Right atrium auricular region (tissue), 2 donors: ENCODE data around the gene RNF145. TPM values are rescaled to one million over a fixed set of nuclear protein-coding genes. Genes with fewer than 3 reads are reported as not detected.
A peak's percentile ranks its signal among the peaks of the same experiment; 100 is the strongest.

Experiments used
- DNase-seq: peaks from one replicate; pipeline ENCODE4 v3.0.0-alpha.2; 2019; ENCODE audit warnings: low spot score
- H3K27ac ChIP-seq, 2 donors: fragments of 200-600 bp; sonication (generic); 1 replicate in 1 of 2; 2 replicates in 1 of 2; pipeline ENCODE4 v1.5.1; 2016 to 2019
- H3K27me3 ChIP-seq, 2 donors: fragments of 200-600 bp; sonication (generic); one replicate each; pipeline versions ENCODE4 v1.5.1 to v1.6.0; 2017 to 2019
- H3K36me3 ChIP-seq: fragments of 200-600 bp; sonication (generic); one replicate; pipeline ENCODE4 v1.5.1; 2016
- H3K4me1 ChIP-seq, 2 donors: fragments of 200-600 bp; sonication (generic); one replicate each; pipeline versions ENCODE4 v1.5.1 to v1.6.0; 2017 to 2019
- H3K4me3 ChIP-seq, 2 donors: fragments of 200-600 bp; sonication (generic); 1 replicate in 1 of 2; 2 replicates in 1 of 2; pipeline ENCODE4 v1.5.1; 2017 to 2019; ENCODE audit warnings: mild to moderate bottlenecking in 1 of 2, moderate library complexity in 1 of 2
- H3K9me3 ChIP-seq, 2 donors: fragments of 200-600 bp; sonication (generic); one replicate each; pipeline ENCODE4 v1.5.1; 2019
- CTCF ChIP-seq, 2 donors: fragments of 200-600 bp; sonication (generic); IDR thresholded peaks; one replicate each; pipeline ENCODE4 v1.5.1; 2019; ENCODE audit warnings: antibody characterized with exemption in 2 of 2
- total RNA-seq, 2 donors: library from RNA; depleted of rRNA; stranded (reverse); fragments of >200 nt; gene quantifications; one replicate each; pipeline ENCODE4 v1.1.0, GENCODE V29; 2016

Gene RNF145
- total RNA-seq, 2 donors from 2014 or later, result 18.1 to 29.9 TPM

GRCh38 chr5:159181651-159182050 lies 27.7 kb downstream of the RNF145 start:
- Histone ChIP-seq H3K27ac (no peak overlapping the region), H3K4me1 (peaks cover 0 to 59% of the 10 kb centered on the region in 2 donors)

GRCh38 chr5:159181152-159181551 lies 28.2 kb downstream of the RNF145 start:
- H3K9me3 ChIP-seq, result no peaks in the 10 kb centered on the region
- peaks cover 0 to 64% of the 10 kb centered on the region in 2 donors for H3K4me1 ChIP-seq
- H3K27me3 ChIP-seq, result no peaks in the 10 kb centered on the region
- no peaks in the 10 kb centered on the region for H3K36me3 ChIP-seq
- H3K4me3 ChIP-seq, result no peak overlapping the region
- DNase-seq, result no peak
- no peak overlapping the region for H3K27ac ChIP-seq
- TF ChIP-seq CTCF (IDR thresholded peaks at IDR 0.05), result no peak

More at GRCh38 chr5:159181651-159182050, 27.7 kb downstream of the RNF145 start:
- Histone ChIP-seq H3K4me3 (no peak overlapping the region), H3K27me3 (no peaks in the 10 kb centered on the region), H3K36me3 (no peaks in the 10 kb centered on the region), H3K9me3 (no peaks in the 10 kb centered on the region)
- no peak for TF ChIP-seq CTCF (IDR thresholded peaks at IDR 0.05)
- DNase-seq, result no peak

- TF ChIP-seq CTCF (IDR thresholded peaks at IDR 0.05), result no peak
- H3K9me3 ChIP-seq, result no peaks in the 10 kb centered on the region
- H3K4me3 ChIP-seq, result no peak overlapping the region
- H3K27ac ChIP-seq, result peak overlapping the region; percentile 49 to 68
- no peaks in the 10 kb centered on the region for H3K27me3 ChIP-seq
- no peaks in the 10 kb centered on the region for H3K36me3 ChIP-seq
- no peak for DNase-seq
- H3K4me1 ChIP-seq, result peaks cover 0 to 69% of the 10 kb centered on the region in 2 donors
These were observed 29.6 kb downstream of the RNF145 start for GRCh38 chr5:159179529-159180305.

- no peaks in the 10 kb centered on the region for H3K9me3 ChIP-seq
- no peaks in the 10 kb centered on the region for H3K27me3 ChIP-seq
- no peak overlapping the region for H3K4me3 ChIP-seq
- peak overlapping the region; percentile 49 to 68 for H3K27ac ChIP-seq
- no peak for DNase-seq
- H3K4me1 ChIP-seq, result peaks cover 0 to 71% of the 10 kb centered on the region in 2 donors
- no peak for TF ChIP-seq CTCF (IDR thresholded peaks at IDR 0.05)
- no peaks in the 10 kb centered on the region for H3K36me3 ChIP-seq
These were observed 30.4 kb downstream of the RNF145 start for GRCh38 chr5:159178978-159179377.

- H3K9me3 ChIP-seq, result no peaks in the 10 kb centered on the region
- H3K4me3 ChIP-seq, result no peak overlapping the region
- no peaks in the 10 kb centered on the region for H3K27me3 ChIP-seq
- H3K4me1 ChIP-seq, result peaks cover 0 to 50% of the 10 kb centered on the region in 2 donors
- H3K27ac ChIP-seq, result peak overlapping the region; percentile 58 to 61
- no peak for DNase-seq
- TF ChIP-seq CTCF (IDR thresholded peaks at IDR 0.05), result no peak
- no peaks in the 10 kb centered on the region for H3K36me3 ChIP-seq
These were observed 33.8 kb downstream of the RNF145 start for GRCh38 chr5:159175547-159175946.
